Breast epithelium (tissue), 4 donors: Measurements from ENCODE around the gene SLX4. TPM values are rescaled to one million over a fixed set of nuclear protein-coding genes. Genes with fewer than 3 reads are reported as not detected.

Source experiments
- DNase-seq, 2 donors: peaks; one replicate each; pipeline ENCODE4 v3.0.0-alpha.2; 2019; ENCODE audit warnings: low spot score in 2 of 2
- H3K27ac ChIP-seq, 2 donors: fragments of 200-600 bp; sonication (generic) in 1 of 2; one replicate each; pipeline ENCODE4 v1.5.1; 2016 to 2019; ENCODE audit warnings: mild to moderate bottlenecking in 1 of 2
- H3K27me3 ChIP-seq, 2 donors: fragments of 200-600 bp; sonication (generic) in 1 of 2; one replicate each; pipeline versions ENCODE4 v1.5.1 to v1.6.0; 2017 to 2019; ENCODE audit warnings: control low read depth in 1 of 2, mild to moderate bottlenecking in 1 of 2
- H3K36me3 ChIP-seq: fragments of 200-600 bp; one replicate; pipeline ENCODE4 v1.5.1; 2019
- H3K4me1 ChIP-seq, 2 donors: fragments of 200-600 bp; sonication (generic); one replicate each; pipeline ENCODE4 v1.5.1; 2016 to 2019; ENCODE audit warnings: control low read depth in 1 of 2
- H3K4me3 ChIP-seq, 3 donors: fragments of 200-600 bp; sonication (generic); 1 replicate in 2 of 3; 2 replicates in 1 of 3; pipeline ENCODE4 v1.5.1; 2016 to 2019; ENCODE audit warnings: mild to moderate bottlenecking in 3 of 3, moderate library complexity in 2 of 3
- H3K9me3 ChIP-seq, 2 donors: fragments of 200-600 bp; sonication (generic) in 1 of 2; one replicate each; pipeline ENCODE4 v1.5.1; 2016 to 2019; ENCODE audit warnings: control low read depth in 1 of 2
- CTCF ChIP-seq, 3 donors: fragments of 450-650 bp; IDR thresholded peaks; one replicate each; pipeline ENCODE4 v1.5.1; 2016 to 2017; ENCODE audit warnings: antibody characterized with exemption in 3 of 3, mild to moderate bottlenecking in 3 of 3, moderate library complexity in 3 of 3
- POLR2A ChIP-seq: fragments of 450-650 bp; IDR thresholded peaks from one replicate; pipeline ENCODE4 v1.6.1; 2016; ENCODE audit warnings: antibody characterized with exemption, mild to moderate bottlenecking, moderate library complexity
- POLR2AphosphoS5 ChIP-seq, 3 donors: sonication (generic); formaldehyde crosslinking; IDR thresholded peaks; one replicate each; pipeline ENCODE4 v1.6.1; 2017; ENCODE audit warnings: antibody characterized with exemption in 3 of 3
- intact Hi-C: fragments of 100-400 bp; cut with DNase I; formaldehyde crosslinking; loops from one replicate; pipeline ENCODE4 v1.15.1; 2023; ENCODE audit warnings: low total_unique reads
- total RNA-seq, 3 donors: library from RNA; depleted of rRNA; stranded (reverse); fragments of >200 nt; gene quantifications; one replicate each; pipeline ENCODE4 v1.1.0, GENCODE V29; 2016

Gene SLX4
- total RNA-seq, 3 donors from 2014 or later = 3.0 to 4.3 (median 3.7) TPM

DNA sequence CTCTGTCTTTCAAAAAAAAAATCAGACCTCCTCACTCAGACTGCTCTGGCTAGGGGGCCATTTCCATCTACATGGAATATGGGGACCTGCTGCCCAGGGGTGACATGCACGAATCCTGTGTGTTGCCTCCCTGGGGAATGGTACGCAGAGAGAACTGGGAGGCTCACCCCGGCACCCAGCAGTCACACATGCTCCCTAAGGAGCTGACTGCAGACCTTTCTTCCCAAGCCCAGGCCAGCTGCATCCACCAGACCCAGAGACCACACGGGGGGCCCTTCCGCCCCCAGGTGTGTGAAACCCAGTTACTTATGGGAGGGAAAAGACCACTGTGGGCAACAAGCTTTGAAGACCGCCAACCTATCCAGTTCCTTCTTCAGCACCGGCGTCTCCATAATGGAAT is 27.0 kb downstream of the SLX4 start:
- DNase-seq = no peak
- Histone ChIP-seq H3K36me3 (no peaks in the 10 kb centered on the region), H3K4me1 (no peaks in the 10 kb centered on the region)

GRCh38 chr16:3583303-3584038 is 27.9 kb downstream of the SLX4 start:
- intact Hi-C loops = no loop called here
- H3K9me3 ChIP-seq = no peaks in the 10 kb centered on the region
- TF ChIP-seq POLR2A = no peak
- TF ChIP-seq POLR2AphosphoS5 (IDR thresholded peaks at IDR 0.05) = no peak
- TF ChIP-seq CTCF (IDR thresholded peaks at IDR 0.05) = no peak
- no peaks in the 10 kb centered on the region for H3K36me3 ChIP-seq
- no peak overlapping the region for H3K27ac ChIP-seq
- H3K4me1 ChIP-seq = no peaks in the 10 kb centered on the region
- H3K27me3 ChIP-seq = no peaks in the 10 kb centered on the region
- no peak overlapping the region for H3K4me3 ChIP-seq
- no peak for DNase-seq

More for the DNA sequence above, 27.0 kb downstream of the SLX4 start:
- Histone ChIP-seq H3K9me3 (no peaks in the 10 kb centered on the region), H3K27ac (no peak overlapping the region), H3K27me3 (no peaks in the 10 kb centered on the region), H3K4me3 (no peak overlapping the region)
- intact Hi-C loops = no loop called here
- TF ChIP-seq POLR2A (no peak), POLR2AphosphoS5 (IDR thresholded peaks at IDR 0.05) (no peak), CTCF (IDR thresholded peaks at IDR 0.05) (no peak)

- intact Hi-C loops = no loop called here
- Histone ChIP-seq H3K27ac (no peak overlapping the region), H3K27me3 (no peaks in the 10 kb centered on the region), H3K36me3 (no peaks in the 10 kb centered on the region), H3K9me3 (no peaks in the 10 kb centered on the region), H3K4me1 (no peaks in the 10 kb centered on the region), H3K4me3 (no peak overlapping the region)
- TF ChIP-seq POLR2A = no peak
- TF ChIP-seq POLR2AphosphoS5 (IDR thresholded peaks at IDR 0.05) = no peak
- no peak for TF ChIP-seq CTCF (IDR thresholded peaks at IDR 0.05)
- DNase-seq = no peak
These were observed 28.9 kb downstream of the SLX4 start for GRCh38 chr16:3582276-3583165.

GRCh38 chr16:3581392-3581791 is 30.0 kb downstream of the SLX4 start:
- DNase-seq = no peak
- H3K27ac ChIP-seq = no peak overlapping the region
- no peaks in the 10 kb centered on the region for H3K4me1 ChIP-seq
- intact Hi-C loops = no loop called here
- H3K4me3 ChIP-seq = no peak overlapping the region
- H3K9me3 ChIP-seq = no peaks in the 10 kb centered on the region
- no peaks in the 10 kb centered on the region for H3K36me3 ChIP-seq
- TF ChIP-seq CTCF (IDR thresholded peaks at IDR 0.05) (no peak), POLR2AphosphoS5 (IDR thresholded peaks at IDR 0.05) (no peak), POLR2A (no peak)
- no peaks in the 10 kb centered on the region for H3K27me3 ChIP-seq

GRCh38 chr16:3580686-3581085 is 30.7 kb downstream of the SLX4 start:
- intact Hi-C loops = no loop called here
- no peaks in the 10 kb centered on the region for H3K27me3 ChIP-seq

More at GRCh38 chr16:3580686-3581085, 30.7 kb downstream of the SLX4 start:
- TF ChIP-seq CTCF (IDR thresholded peaks at IDR 0.05) (no peak), POLR2AphosphoS5 (IDR thresholded peaks at IDR 0.05) (no peak), POLR2A (no peak)
- Histone ChIP-seq H3K4me1 (no peaks in the 10 kb centered on the region), H3K27ac (no peak overlapping the region), H3K9me3 (no peaks in the 10 kb centered on the region), H3K36me3 (no peaks in the 10 kb centered on the region), H3K4me3 (no peak overlapping the region)
- no peak for DNase-seq
